ENCODE measurements around the gene THADA.

The THADA gene

GRCh38 chr2:43269706-43270105, 326.1 kb downstream of the THADA start:
- DNase-seq: no peak

GRCh38 chr2:43269074-43269572, 326.7 kb downstream of the THADA start:
- no peak for DNase-seq

DNA sequence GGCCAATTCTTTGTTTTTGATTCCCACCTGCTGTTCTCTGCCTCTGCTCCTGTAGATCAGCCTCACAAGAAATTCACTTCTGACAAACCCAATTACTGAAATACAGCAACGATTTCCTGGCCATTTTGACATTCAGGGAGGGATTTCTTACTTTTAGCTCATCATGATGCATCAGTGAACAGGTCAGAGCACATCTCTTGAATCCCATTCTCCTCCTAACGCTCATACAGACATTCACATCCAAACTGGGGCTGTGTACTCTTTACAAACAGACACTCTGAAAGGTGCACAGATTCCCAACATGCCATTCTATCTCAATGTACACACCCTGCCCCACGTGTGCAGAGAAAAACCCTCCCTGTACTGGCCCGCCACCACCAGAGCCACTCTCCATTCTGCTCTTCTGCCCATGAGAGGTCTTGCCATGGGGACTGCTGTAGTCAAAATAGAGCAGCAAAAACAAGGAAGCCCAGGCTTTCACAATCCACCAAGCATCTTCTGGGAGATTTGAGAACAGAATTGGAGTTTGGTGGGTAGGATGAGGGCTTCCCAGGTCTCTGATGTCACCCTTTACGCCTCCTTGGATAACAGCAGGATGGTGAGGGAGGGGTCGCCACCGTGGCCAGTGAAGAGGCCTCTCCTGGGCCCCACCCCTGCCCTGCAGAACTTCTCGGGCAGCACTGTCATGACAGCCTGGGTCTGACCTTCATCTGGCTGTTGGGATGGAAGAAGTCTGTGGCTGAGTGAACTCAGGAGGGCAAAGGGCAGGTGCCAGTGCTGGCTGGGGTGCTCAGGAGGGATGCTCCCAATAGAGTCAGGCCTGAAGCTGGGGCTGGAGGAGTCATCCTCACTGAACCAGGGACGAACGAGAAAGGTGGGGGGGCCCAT, 327.5 kb downstream of the THADA start:
- DNase-seq: no peak

DNA sequence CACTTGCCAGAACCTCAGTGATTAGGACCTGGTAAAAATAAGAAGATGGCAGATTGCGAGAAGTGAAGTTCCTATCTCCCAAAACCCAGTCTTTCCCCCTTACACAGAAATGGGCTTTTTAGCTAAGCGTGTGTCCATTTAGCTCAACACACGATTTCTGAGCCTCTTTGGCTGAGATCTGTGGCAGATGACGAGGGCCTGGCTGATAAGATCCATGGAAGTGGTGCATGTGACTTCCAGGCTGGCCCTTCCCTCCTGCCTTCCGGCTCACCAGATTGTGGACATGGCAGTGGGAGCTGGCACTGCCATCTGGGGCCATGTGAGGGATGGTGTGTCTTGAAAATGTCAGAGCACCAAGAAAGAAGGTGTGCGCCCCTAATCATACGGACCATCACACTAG, 328.5 kb downstream of the THADA start:
- DNase-seq: no peak

- DNase-seq: no peak
Observed at GRCh38 chr2:43266711-43267111, 329.1 kb downstream of the THADA start.

DNA sequence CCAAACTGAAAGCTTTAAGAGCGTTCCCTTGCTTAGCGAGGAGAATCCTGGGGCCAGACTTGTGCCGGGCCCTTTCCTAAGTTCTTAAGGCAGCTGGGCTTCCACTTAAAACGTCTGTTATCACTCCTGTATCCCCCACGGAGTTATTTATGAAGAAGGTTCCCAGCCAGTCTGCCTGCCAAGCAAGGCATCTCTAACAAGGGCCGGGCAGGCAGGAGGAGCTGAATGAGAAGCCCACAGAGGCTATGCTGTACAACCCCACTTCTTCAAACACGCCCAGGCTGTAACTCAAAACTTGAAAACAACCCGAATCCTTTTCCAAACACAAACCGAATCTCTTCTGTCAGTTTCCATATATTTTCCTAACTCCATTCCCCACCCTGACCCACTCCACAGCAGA, 330.4 kb downstream of the THADA start:
- DNase-seq: no peak

GRCh38 chr2:43265001-43265400, 330.8 kb downstream of the THADA start:
- DNase-seq: no peak

GRCh38 chr2:43262951-43263350, 332.9 kb downstream of the THADA start:
- DNase-seq: no peak

DNA sequence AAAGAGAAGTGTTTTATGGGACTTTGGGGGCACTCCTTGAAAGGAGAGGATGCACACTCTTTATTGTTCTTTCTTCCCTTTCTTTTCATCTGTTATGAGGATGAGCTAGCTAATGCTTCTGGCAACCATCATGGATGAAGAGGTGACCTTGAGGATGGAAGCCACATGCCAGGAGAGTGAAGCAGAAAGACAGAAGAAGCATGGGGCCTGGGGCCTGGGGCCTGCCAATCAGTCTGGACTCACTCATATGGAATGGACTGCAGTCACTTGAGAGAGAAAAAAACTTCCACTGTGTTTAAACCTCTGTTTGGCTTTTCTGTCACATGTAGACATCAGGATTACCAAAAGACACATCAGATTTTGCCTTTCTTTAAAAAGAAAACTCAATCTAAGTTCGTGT, 333.6 kb downstream of the THADA start:
- no peak for DNase-seq

DNA sequence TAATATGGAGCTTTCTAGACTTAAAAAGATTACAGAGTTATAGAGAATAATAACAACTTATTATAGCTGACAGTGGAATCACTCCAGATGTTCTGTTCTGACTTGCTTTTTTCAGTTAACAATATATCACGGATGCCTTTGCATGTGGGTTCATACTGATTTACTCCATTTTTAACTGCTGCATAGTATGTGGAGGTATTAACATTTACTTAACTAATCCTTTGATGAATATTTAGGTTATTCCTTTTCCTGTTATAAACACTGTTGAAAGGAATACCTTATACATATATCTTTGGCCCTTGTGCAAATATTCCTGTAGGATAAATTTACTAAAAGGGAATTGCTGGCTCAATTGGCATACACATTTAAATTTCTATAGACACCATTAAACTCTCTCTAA, 336.3 kb downstream of the THADA start:
- DNase-seq: no peak

DNA sequence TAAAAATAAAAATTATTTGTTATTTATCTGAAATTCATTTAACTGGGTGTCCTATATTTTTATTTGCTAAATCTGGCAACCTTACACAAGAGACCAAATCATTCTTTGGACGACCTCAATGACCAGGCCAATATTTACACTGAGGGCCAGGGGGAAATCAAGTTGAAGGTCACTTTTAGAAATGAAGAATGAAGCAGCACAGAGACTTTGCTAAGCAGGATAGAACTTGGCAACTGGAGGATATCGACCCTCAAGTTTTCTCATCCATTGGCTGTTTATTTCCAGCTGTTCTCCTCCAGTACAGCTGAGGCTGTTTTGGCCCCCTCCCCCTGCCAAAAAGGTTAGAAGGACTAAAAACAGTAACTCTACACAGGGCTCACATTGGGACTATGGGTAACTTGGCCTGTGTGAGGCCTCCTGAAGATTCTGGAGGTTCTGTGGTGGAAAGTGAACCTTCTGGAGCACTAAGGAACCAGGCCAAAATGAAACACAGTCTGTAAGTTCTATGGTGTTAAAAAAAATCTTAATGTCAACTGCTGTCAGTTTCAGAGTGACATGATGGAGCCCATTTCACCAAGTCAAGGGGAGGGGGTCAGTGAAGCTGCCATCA, 337.2 kb downstream of the THADA start:
- no peak for DNase-seq

DNA sequence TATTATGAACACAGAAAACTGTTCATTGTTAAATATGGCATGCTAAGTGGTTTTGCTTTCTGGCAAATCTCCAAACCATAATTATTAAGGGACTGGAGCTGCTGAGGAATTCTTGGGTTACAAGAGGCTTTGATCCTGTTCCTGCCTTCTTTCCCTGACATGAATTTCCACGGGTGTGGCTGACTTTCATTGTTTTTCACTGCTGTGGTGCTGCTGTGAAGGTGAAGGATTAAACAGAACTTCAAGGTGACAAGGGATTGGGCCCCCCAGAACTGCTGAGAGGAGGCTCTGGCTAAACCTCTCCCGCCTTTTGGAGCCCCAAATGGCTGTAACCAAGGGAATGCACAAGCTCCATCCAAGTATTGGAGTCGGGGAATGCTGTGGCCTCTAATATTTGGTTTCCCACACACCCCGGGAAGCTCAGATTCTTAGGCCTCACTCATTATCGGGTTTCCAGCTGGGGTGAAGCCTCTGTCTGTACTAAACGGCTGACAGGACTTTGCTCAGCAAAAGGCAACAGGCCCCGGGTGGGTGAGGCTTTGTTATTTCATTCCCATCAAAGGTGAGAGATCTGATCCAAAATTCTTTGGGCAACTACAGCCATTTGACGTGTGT, 340.4 kb downstream of the THADA start:
- DNase-seq: no peak

DNA sequence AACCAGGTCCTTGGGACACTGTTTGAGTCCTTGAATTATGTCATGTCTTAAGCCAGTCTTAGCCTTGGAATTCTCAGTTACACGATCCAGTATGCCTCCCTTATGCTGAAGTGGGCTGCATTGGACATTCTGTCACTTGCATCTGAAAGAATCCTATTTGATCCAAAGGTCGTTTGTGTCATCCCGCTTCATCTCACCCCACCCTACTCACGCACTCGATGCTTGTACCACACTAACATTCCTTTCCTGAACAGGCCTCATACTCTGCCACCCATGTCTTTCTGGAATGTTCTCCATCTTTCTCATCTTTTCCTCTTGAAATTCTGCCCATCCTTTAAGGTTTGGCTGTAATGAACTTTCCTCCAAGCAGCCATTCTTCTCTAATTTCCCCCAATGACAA, 341.5 kb downstream of the THADA start:
- DNase-seq: no peak

GRCh38 chr2:43251171-43251731, 344.6 kb downstream of the THADA start:
- no peak for DNase-seq

DNA sequence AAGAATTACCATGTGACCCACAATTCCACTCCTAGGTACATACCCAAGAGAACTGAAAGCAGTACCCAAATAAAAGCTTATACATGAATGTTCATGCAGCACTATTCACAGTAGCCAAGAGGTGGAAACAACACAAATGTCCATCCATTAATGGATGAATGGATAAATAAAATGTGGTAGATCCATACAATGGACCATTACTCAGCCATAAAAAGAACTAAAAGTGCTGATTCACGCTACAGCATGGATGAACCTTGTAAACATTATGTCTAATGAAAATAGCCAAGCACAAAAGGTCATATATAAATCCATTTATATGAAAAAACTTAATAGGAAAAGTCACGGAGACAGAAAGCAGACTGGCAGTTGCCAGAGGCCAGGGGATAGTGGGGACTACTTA, 345.8 kb downstream of the THADA start:
- DNase-seq: no peak

DNA sequence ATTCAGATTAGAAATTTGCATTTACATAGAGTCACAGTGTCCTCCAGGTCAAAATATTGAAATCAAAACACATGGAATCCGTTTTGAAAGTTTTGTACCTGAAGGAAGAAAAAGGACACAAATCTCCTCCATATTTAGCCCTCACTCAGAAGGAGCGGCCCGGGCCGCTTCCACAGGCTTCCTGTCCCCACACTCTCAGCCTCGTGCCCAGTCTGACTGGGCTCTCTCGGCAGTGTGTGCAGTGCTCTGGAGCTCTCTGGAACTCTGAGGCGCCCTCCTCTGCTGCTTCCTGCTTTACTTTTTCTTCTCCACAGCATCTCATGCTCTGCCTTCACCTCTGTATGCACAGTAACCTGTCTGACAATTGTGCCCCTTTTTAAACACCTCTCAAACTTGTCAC, 347.2 kb downstream of the THADA start:
- no peak for DNase-seq

DNA sequence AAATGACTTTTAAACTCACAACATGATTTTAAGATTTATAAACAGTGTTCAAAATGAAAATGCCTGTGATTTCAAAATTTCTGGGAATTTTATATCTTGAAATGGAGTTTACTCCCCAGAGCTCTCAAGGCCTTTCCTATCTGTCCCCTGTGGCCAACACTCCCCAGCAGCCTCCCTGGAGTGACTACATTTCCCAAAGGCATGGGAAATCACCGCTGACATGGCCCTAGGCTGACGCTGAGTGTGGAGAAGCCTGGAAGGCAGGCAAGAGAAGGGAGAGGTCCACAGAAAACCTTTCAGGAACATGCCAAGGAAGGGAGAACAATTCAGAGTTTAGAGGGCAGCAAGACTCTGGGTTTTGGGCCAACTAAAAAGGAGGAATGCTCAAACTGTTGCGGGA, 349.2 kb downstream of the THADA start:
- DNase-seq: no peak

GRCh38 chr2:43241558-43241957, 354.3 kb downstream of the THADA start:
- no peak for DNase-seq

DNA sequence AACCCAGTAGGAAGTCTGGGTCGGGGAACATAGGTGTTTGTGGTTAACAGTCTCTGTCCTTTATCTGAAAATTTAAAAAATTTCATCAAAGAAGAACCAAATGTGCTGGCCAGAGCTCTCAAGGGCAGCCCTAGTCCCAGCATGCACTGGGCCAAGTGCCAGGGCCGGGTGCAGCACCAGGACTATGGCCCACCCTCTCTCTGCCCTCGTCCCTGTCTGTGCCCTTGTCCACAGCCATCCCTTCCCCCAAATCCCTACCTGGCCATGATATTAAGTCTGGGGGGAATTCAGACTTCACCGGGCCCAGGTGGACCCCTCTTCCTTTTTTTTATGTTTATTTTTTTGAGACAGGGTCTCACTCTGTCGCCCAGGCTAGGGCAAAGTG, 355.1 kb downstream of the THADA start:
- DNase-seq: no peak

DNA sequence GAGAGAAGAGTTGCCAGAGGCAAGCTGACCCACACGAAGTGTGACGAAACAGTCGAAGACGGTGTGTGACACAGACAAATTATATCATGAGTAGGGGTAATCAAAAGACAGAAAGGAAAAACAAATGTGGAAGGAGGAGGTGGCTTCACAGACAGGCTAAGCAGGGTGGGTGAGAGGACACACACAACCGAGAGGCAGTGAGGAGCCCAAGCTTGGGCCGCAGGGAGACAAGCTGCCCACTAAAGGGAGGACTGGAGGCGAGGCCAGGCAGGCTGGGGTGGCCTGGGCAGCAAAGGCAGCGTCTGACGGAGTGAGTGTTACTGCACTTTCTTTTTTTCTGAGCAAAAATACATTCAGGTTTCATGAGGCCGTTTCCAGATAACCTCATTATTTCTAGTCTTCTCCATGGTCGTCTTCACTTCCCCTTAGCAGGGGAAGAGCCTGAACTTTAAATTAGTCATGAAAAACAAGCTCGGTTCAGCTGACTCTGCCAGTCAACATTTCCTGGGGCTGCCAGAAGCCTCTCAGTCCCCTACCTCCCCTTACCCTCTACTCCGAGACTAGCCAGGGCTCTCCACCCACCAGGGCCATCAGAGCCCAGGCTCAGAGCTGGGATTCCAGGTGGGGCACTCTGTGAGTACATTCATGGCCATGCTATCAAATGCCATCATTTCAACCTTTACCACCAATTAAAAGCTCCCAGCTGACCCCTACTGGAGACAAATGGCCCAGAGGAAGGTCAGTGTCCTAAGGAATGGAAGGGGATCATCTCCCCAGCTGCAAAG, 355.7 kb downstream of the THADA start:
- no peak for DNase-seq

GRCh38 chr2:43238813-43239212, 357.0 kb downstream of the THADA start:
- DNase-seq: no peak

GRCh38 chr2:43238176-43238575, 357.7 kb downstream of the THADA start:
- no peak for DNase-seq
